Chondrocyte (in vitro differentiated cells): ENCODE results near the gene CLIC5. TPM values are rescaled to one million over a fixed set of nuclear protein-coding genes. Genes with fewer than 3 reads are reported as not detected.

Experiments
- DNase-seq: peaks from one replicate; pipeline ENCODE4 v3.0.0; 2021; ENCODE audit warnings: mixed read lengths, low spot score
- H3K27ac Mint-ChIP-seq: one replicate; pipeline ENCODE4 v1.8.0; 2021; ENCODE audit warnings: mild to moderate bottlenecking, moderate library complexity, mixed read lengths; ENCODE audit not compliant: unreplicated experiment
- H3K27me3 Mint-ChIP-seq: 2 replicates; pipeline ENCODE4 v1.8.0; 2021; ENCODE audit warnings: low read depth, mixed read lengths
- H3K36me3 Mint-ChIP-seq: 2 replicates; pipeline ENCODE4 v1.8.0; 2021; ENCODE audit warnings: low read depth, mixed read lengths
- H3K4me1 Mint-ChIP-seq: 2 replicates; pipeline ENCODE4 v1.8.0; 2021; ENCODE audit warnings: low read depth, mild to moderate bottlenecking, mixed read lengths
- H3K4me3 Mint-ChIP-seq: one replicate; pipeline ENCODE4 v1.8.0; 2021; ENCODE audit warnings: mild to moderate bottlenecking, moderate library complexity, mixed read lengths; ENCODE audit not compliant: unreplicated experiment
- H3K9me3 Mint-ChIP-seq: 2 replicates; pipeline ENCODE4 v1.8.0; 2021; ENCODE audit warnings: low read depth, mixed read lengths
- total RNA-seq: library from RNA; stranded (reverse); gene quantifications from 3 replicates; pipeline ENCODE4 v1.2.1, GENCODE V29; 2021
- TF ChIP-seq, protein P1 (sequence below): fragments of 200-600 bp; sonication (generic); IDR thresholded peaks from 2 replicates; pipeline ENCODE4 v1.5.0; 2021; ENCODE audit warnings: antibody characterized with exemption, mild to moderate bottlenecking, moderate library complexity

Gene CLIC5
- total RNA-seq, 1 donor from 2014 or later = not detected

DNA sequence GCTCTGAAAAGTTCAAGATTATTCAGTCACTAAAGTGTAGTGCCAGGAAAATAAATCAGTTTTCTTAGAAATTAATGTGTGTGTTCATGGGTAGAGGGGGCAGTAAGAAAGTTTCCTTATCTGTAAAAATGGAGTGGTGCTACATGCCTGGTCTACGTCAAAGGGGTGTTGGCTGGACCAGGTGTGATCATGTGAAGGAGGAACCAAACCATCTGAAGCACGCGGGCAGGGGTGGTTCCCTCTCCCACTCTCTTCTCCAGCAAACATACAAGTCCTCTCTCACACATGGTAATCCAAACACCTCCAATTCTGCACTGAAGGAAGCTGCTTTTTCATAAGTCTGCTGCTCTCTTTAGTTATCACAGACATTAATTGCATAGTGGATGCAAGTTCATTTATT, 63.1 kb downstream of the CLIC5 start:
- H3K4me3 Mint-ChIP-seq = no peak overlapping the region

DNA sequence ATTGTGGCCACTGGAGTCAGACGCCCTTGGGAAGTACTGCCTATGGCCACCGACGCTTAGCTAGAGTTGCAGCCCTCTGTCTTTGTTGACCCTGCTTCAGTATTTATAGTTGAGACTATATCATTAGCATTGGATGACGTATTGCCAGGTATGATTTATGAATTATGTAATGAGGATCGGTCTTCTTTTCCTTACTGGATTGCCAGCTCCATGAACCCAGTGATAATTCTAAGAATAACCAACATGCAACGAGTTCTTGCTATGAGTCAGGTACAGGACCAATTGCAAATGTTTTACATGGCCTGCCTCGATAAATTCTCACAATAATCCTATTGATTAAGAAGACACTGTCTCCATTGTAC, 63.5 kb downstream of the CLIC5 start:
- no peak overlapping the region for H3K4me3 Mint-ChIP-seq
- DNase-seq = no peak
- H3K9me3 Mint-ChIP-seq = no peaks in the 10 kb centered on the region
- H3K4me1 Mint-ChIP-seq = peaks cover 16% of the 10 kb centered on the region
- TF ChIP-seq, protein P1, sequence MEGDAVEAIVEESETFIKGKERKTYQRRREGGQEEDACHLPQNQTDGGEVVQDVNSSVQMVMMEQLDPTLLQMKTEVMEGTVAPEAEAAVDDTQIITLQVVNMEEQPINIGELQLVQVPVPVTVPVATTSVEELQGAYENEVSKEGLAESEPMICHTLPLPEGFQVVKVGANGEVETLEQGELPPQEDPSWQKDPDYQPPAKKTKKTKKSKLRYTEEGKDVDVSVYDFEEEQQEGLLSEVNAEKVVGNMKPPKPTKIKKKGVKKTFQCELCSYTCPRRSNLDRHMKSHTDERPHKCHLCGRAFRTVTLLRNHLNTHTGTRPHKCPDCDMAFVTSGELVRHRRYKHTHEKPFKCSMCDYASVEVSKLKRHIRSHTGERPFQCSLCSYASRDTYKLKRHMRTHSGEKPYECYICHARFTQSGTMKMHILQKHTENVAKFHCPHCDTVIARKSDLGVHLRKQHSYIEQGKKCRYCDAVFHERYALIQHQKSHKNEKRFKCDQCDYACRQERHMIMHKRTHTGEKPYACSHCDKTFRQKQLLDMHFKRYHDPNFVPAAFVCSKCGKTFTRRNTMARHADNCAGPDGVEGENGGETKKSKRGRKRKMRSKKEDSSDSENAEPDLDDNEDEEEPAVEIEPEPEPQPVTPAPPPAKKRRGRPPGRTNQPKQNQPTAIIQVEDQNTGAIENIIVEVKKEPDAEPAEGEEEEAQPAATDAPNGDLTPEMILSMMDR = no peak
- H3K27me3 Mint-ChIP-seq = peaks cover 10% of the 10 kb centered on the region
- H3K27ac Mint-ChIP-seq = no peak overlapping the region
- H3K36me3 Mint-ChIP-seq = peaks cover 6% of the 10 kb centered on the region

More for the DNA sequence above, 63.1 kb downstream of the CLIC5 start:
- TF ChIP-seq, protein P1 = no peak
- DNase-seq = no peak
- H3K36me3 Mint-ChIP-seq = peaks cover 6% of the 10 kb centered on the region
- H3K27ac Mint-ChIP-seq = no peak overlapping the region
- H3K4me1 Mint-ChIP-seq = peaks cover 16% of the 10 kb centered on the region
- no peaks in the 10 kb centered on the region for H3K9me3 Mint-ChIP-seq
- H3K27me3 Mint-ChIP-seq = peaks cover 10% of the 10 kb centered on the region

DNA sequence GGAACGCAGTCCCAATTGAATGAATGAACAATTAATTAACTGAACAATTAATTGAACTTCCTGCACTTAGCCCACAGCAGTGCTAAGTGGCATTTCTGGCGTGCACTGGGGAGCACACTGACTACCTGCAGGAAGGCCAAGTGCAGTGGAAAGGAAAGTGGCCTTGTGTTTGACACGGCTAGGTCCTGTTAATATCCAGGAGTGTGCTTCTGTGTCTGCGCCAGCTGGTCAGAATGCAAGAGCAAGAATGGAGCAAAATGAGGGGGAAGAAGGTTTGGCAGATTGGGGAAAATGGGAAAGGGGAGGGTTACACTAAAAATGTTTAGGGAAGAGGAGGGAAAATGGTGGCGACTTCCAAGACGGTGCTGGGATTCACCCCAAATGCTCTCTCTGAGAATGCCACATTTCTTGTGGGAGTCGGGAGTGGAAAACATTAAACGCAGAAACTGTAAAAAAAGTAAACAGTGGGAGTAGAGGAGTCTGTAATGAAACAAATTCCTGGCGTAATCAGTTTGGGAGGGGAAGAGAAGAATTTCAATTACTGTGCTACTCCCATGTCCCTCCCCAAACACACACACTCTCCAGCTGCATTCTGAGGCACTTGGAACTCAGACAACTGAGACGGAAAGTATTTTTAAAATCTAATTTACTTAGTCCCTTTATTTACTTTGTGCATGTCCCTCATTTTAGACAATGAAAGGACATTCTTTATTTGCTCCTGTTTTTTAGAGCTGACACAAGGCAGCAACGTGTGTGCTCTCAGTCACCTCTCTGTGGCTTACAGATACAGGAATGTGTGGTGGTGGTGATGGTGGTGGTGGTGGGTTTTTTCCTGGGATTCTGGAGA, 64.1 kb downstream of the CLIC5 start:
- Mint-ChIP-seq H3K4me1 (peaks cover 16% of the 10 kb centered on the region), H3K27ac (no peak overlapping the region), H3K27me3 (peaks cover 10% of the 10 kb centered on the region), H3K9me3 (no peaks in the 10 kb centered on the region), H3K36me3 (peaks cover 6% of the 10 kb centered on the region), H3K4me3 (no peak overlapping the region)
- no peak for DNase-seq
- TF ChIP-seq, protein P1 = no peak

DNA sequence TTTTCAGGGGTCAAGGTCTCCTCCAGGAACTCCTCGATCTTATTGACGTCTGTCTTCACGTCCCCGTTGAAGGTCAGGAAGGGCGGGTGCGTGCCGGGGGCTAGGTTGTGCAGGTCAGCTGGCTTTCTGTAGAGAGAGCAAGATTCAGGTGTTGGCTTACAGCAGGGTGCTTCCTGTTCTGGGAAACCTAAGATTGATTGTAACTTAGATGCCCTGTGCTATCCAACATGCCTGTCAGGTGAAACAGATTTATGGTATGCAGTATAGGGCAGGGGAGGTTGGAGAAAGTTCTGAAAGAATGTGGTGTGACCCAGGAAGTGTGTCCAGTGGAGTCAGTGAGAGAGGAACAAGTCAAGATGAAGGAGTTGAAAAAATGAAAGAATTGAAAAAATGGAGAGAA, 66.4 kb downstream of the CLIC5 start:
- TF ChIP-seq, protein P1 = no peak
- Mint-ChIP-seq H3K27me3 (peaks cover 10% of the 10 kb centered on the region), H3K4me3 (no peak overlapping the region), H3K4me1 (peaks cover 24% of the 10 kb centered on the region), H3K36me3 (peaks cover 6% of the 10 kb centered on the region), H3K27ac (no peak overlapping the region), H3K9me3 (no peaks in the 10 kb centered on the region)
- DNase-seq = no peak

DNA sequence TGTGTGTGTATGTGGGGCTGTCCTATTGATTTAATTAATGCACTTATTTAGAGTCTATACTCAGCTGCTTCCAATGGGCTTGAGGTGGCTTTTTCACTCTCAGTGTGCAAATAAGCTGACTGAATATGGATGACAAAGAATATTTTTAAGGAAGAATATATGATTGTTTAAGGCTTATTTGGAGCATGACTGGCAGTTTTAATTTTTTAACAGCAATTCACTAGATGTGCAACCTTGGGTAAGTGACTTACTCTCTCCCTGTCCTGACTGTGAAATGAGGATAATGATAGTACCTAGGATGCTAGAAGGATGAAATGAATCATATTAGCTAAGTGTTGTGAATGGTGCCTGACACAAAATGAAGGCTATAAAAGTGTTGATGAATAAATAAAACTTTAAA, 67.9 kb downstream of the CLIC5 start:
- TF ChIP-seq, protein P1 = no peak
- H3K9me3 Mint-ChIP-seq = no peaks in the 10 kb centered on the region
- no peak for DNase-seq
- no peaks in the 10 kb centered on the region for H3K36me3 Mint-ChIP-seq
- no peak overlapping the region for H3K27ac Mint-ChIP-seq
- H3K27me3 Mint-ChIP-seq = peaks cover 10% of the 10 kb centered on the region
- no peak overlapping the region for H3K4me3 Mint-ChIP-seq
- H3K4me1 Mint-ChIP-seq = peaks cover 24% of the 10 kb centered on the region
